ENCODE measurements around the gene PRKAR1B. TPM values are rescaled to one million over a fixed set of nuclear protein-coding genes. Genes with fewer than 3 reads are reported as not detected.
"Not testable (repeated sequence)": the region's sequence is repeated elsewhere in the genome, so short reads cannot be mapped to it uniquely, and the experiment has no call there.

Gene PRKAR1B
- total and polyA plus RNA-seq, 9 donors = 14.3 to 49.0 (median 34.0) TPM

DNA sequence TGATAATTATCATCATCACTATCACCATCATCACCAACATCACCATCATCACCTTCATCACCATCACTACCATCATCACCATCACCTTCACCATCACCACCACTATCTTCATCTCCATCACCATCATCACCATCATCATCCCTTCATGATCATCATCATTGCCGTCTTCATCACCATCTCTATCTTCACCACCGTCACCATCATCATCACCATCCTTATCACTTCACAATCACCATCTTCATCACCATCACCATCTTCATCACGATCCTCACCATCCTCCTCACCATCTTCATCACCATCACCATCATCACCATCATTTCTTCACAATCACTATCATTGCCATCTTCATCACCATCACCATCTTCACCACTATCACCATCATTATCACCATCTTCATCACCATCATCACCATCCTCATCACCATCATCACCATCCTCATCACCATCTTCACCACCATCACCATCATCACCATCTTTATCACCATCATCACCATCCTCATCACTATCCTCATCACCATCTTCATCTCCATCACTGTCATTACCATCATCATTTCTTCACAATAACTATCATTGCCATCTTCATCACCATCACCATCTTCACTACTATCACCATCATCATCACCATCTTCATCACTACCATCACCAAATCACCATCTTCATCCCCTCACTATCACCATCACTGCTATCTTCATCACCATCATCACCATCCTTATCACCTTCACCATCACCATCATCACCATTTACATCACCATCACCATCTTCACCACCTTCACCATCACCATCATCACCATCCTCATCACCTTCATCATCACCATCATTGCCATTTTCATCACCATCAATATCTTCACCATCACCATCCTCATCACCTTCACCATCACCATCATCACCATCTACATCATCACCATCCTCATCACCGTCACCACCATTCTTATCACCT lies 73.0 kb downstream of the PRKAR1B start:
- Histone ChIP-seq H3K9me3 (no peaks in the 10 kb centered on the region), H3K4me1 (ENCODE audit: insufficient read depth) (peaks cover 3% of the 10 kb centered on the region), H3K27me3 (no peaks in the 10 kb centered on the region), H3K36me3 (no peaks in the 10 kb centered on the region), H3K4me3 (no peak overlapping the region), H3K27ac (no peak overlapping the region)
- 96 to 99% (median 97%) methylated on average over 4 of the region's 4 CpGs for WGBS, 3 donors
- intact Hi-C loops (cut with DNase I) = no loop called here
- no peak for TF ChIP-seq POLR2A (IDR thresholded peaks at IDR 0.05)
- no peak for TF ChIP-seq EP300 (IDR thresholded peaks at IDR 0.05)
- TF ChIP-seq, protein P1, sequence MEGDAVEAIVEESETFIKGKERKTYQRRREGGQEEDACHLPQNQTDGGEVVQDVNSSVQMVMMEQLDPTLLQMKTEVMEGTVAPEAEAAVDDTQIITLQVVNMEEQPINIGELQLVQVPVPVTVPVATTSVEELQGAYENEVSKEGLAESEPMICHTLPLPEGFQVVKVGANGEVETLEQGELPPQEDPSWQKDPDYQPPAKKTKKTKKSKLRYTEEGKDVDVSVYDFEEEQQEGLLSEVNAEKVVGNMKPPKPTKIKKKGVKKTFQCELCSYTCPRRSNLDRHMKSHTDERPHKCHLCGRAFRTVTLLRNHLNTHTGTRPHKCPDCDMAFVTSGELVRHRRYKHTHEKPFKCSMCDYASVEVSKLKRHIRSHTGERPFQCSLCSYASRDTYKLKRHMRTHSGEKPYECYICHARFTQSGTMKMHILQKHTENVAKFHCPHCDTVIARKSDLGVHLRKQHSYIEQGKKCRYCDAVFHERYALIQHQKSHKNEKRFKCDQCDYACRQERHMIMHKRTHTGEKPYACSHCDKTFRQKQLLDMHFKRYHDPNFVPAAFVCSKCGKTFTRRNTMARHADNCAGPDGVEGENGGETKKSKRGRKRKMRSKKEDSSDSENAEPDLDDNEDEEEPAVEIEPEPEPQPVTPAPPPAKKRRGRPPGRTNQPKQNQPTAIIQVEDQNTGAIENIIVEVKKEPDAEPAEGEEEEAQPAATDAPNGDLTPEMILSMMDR (IDR thresholded peaks at IDR 0.05) = no peak
- DNase-seq = no peak

GRCh38 chr7:652881-653280 lies 74.2 kb downstream of the PRKAR1B start:
- Histone ChIP-seq H3K9me3 (no peaks in the 10 kb centered on the region), H3K36me3 (no peaks in the 10 kb centered on the region), H3K27ac (no peak overlapping the region), H3K27me3 (no peaks in the 10 kb centered on the region), H3K4me1 (ENCODE audit: insufficient read depth) (peaks cover 3% of the 10 kb centered on the region), H3K4me3 (no peak overlapping the region)
- no peak for DNase-seq
- intact Hi-C loops (cut with DNase I) = no loop called here
- 87 to 100% (median 97%) methylated on average over 4 of the region's 4 CpGs for WGBS, 3 donors
- TF ChIP-seq POLR2A (IDR thresholded peaks at IDR 0.05) (no peak), EP300 (IDR thresholded peaks at IDR 0.05) (no peak)
- TF ChIP-seq, protein P1 (IDR thresholded peaks at IDR 0.05) = no peak

DNA sequence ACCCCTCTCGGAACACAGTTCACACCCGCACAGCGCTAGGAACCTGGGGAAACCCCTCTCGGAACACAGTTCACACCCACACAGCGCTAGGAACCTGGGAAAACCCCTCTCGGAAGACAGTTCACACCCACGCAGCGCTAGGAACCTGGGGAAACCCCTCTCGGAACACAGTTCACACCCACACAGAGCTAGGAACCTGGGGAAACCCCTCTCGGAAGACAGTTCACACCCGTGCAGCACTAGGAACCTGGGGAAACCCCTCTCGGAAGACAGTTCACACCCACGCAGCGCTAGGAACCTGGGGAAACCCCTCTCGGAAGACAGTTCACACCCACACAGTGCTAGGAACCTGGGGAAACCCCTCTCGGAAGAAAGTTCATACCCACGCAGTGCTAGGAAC lies 74.9 kb downstream of the PRKAR1B start:
- H3K36me3 ChIP-seq; H3K4me3 ChIP-seq; H3K4me1 ChIP-seq (ENCODE audit: insufficient read depth); H3K9me3 ChIP-seq; DNase-seq; H3K27ac ChIP-seq; intact Hi-C loops (cut with DNase I); H3K27me3 ChIP-seq: not testable (repeated sequence)
- 93 to 97% (median 95%) methylated on average over 17 of the region's 17 CpGs for WGBS, 3 donors

- Histone ChIP-seq H3K36me3 (no peaks in the 10 kb centered on the region), H3K27ac (no peak overlapping the region), H3K9me3 (no peaks in the 10 kb centered on the region), H3K27me3 (no peaks in the 10 kb centered on the region), H3K4me3 (no peak overlapping the region), H3K4me1 (ENCODE audit: insufficient read depth) (no peaks in the 10 kb centered on the region)
- 85 to 87% (median 86%) methylated on average over 14 of the region's 14 CpGs for WGBS, 3 donors
- TF ChIP-seq, protein P1 (IDR thresholded peaks at IDR 0.05) = no peak
- no peak for TF ChIP-seq EP300 (IDR thresholded peaks at IDR 0.05)
- TF ChIP-seq POLR2A (IDR thresholded peaks at IDR 0.05) = no peak
- DNase-seq = no peak
- intact Hi-C loops (cut with DNase I) = no loop called here
Observed at GRCh38 chr7:651032-651728, 75.9 kb downstream of the PRKAR1B start.
